ENCODE data around the gene DDIAS.
"Not testable (repeated sequence)": the region's sequence is repeated elsewhere in the genome, so short reads cannot be mapped to it uniquely, and the experiment has no call there.

The DDIAS gene

GRCh38 chr11:82922396-82923173 is 21.0 kb downstream of the DDIAS start:
- not testable (repeated sequence) for DNase-seq

- DNase-seq: no peak
These were observed 23.1 kb downstream of the DDIAS start for GRCh38 chr11:82924522-82925224.

GRCh38 chr11:82927264-82927880 is 25.8 kb downstream of the DDIAS start:
- peak in 4 of 58 donors; percentile 1 to 7 (median 3) for DNase-seq

GRCh38 chr11:82929121-82929520 is 27.6 kb downstream of the DDIAS start:
- DNase-seq: no peak

- no peak for DNase-seq
These were observed 28.7 kb downstream of the DDIAS start for GRCh38 chr11:82930229-82930628.

- no peak for DNase-seq
These were observed 29.2 kb downstream of the DDIAS start for GRCh38 chr11:82930734-82931133.

GRCh38 chr11:82932564-82932963 is 31.0 kb downstream of the DDIAS start:
- no peak for DNase-seq

GRCh38 chr11:82936261-82936660 is 34.7 kb downstream of the DDIAS start:
- no peak for DNase-seq

- DNase-seq: no peak
These were observed 36.0 kb downstream of the DDIAS start for GRCh38 chr11:82937554-82937953.

GRCh38 chr11:82939456-82939855 is 37.9 kb downstream of the DDIAS start:
- DNase-seq: no peak

- DNase-seq: no peak
These were observed 40.8 kb downstream of the DDIAS start for GRCh38 chr11:82942376-82942775.

- DNase-seq: not testable (repeated sequence)
These were observed 41.9 kb downstream of the DDIAS start for GRCh38 chr11:82943430-82943829.

- DNase-seq: no peak
These were observed 42.7 kb downstream of the DDIAS start for GRCh38 chr11:82944198-82944597.

GRCh38 chr11:82945041-82945440 is 43.5 kb downstream of the DDIAS start:
- DNase-seq: not testable (repeated sequence)

GRCh38 chr11:82945682-82946081 is 44.1 kb downstream of the DDIAS start:
- DNase-seq: peak in 1 of 58 donors; percentile 3

- DNase-seq: no peak
These were observed 47.8 kb downstream of the DDIAS start for GRCh38 chr11:82949352-82949751.

GRCh38 chr11:82950502-82950901 is 49.0 kb downstream of the DDIAS start:
- DNase-seq: not testable (repeated sequence)

- not testable (repeated sequence) for DNase-seq
These were observed 54.4 kb downstream of the DDIAS start for GRCh38 chr11:82955736-82956453.

GRCh38 chr11:82959987-82960778 is 58.6 kb downstream of the DDIAS start:
- DNase-seq: no peak

GRCh38 chr11:82960779-82961143 is 59.2 kb downstream of the DDIAS start:
- DNase-seq: no peak

GRCh38 chr11:82962021-82962420 is 60.5 kb downstream of the DDIAS start:
- not testable (repeated sequence) for DNase-seq

Data from anterior cingulate cortex (tissue), 58 donors.